Activated CD8-positive, alpha-beta T cell treated with anti-CD3 and anti-CD28 coated beads for 36 hours (primary cell): ENCODE measurements around the gene SPRY2. TPM values are rescaled to one million over a fixed set of nuclear protein-coding genes. Genes with fewer than 3 reads are reported as not detected.

Source experiments
- ATAC-seq: fragments of 200-7000 bp; cut with Tn5 transposase; one replicate; pipeline ENCODE4 v1.10.0; 2021; ENCODE audit warnings: mild to moderate bottlenecking, moderate library complexity
- CTCF ChIA-PET: fragments of 350-600 bp; sonication (Branson Sonifier 250); formaldehyde crosslinking; loops from one replicate; lab custom pipeline; 2021; ENCODE audit warnings: antibody characterized with exemption; lab: Charles Lee
- POLR2A ChIA-PET: fragments of 350-600 bp; sonication (Branson Sonifier 250); formaldehyde crosslinking; loops from one replicate; lab custom pipeline; 2021; ENCODE audit warnings: antibody characterized with exemption; lab: Charles Lee
- DNase-seq: peaks from one replicate; pipeline ENCODE4 v3.0.0-alpha.2; 2020
- H3K27ac Mint-ChIP-seq: one replicate; pipeline ENCODE4 v1.8.0; 2021; ENCODE audit warnings: mild to moderate bottlenecking, mixed read lengths
- H3K27me3 Mint-ChIP-seq: one replicate; pipeline ENCODE4 v1.8.0; 2021; ENCODE audit warnings: mixed read lengths
- H3K36me3 Mint-ChIP-seq: one replicate; pipeline ENCODE4 v1.8.0; 2021; ENCODE audit warnings: low read depth, mixed read lengths
- H3K4me1 Mint-ChIP-seq: one replicate; pipeline ENCODE4 v1.8.0; 2021; ENCODE audit warnings: low read depth, mixed read lengths
- H3K4me3 Mint-ChIP-seq: one replicate; pipeline ENCODE4 v1.8.0; 2021; ENCODE audit warnings: mild to moderate bottlenecking, moderate library complexity, mixed read lengths
- H3K9me3 Mint-ChIP-seq: one replicate; pipeline ENCODE4 v1.8.0; 2021; ENCODE audit warnings: mixed read lengths
- intact Hi-C: fragments of 100-400 bp; cut with micrococcal nuclease; formaldehyde crosslinking; loops from one replicate; pipeline ENCODE4 v1.10.0; 2022
- total RNA-seq, 2 experiments: library from RNA; stranded (reverse); gene quantifications; one replicate each; pipeline ENCODE4 v1.2.3, GENCODE V29; 2021
- TF ChIP-seq, protein P1 (sequence below): fragments of 200-600 bp; IDR thresholded peaks from one replicate; pipeline ENCODE4 v1.8.0; 2022; ENCODE audit warnings: antibody characterized with exemption, mild to moderate bottlenecking

The SPRY2 gene
- total RNA-seq, 2 experiments from 2014 or later: 0.90 to 1.3 TPM

DNA sequence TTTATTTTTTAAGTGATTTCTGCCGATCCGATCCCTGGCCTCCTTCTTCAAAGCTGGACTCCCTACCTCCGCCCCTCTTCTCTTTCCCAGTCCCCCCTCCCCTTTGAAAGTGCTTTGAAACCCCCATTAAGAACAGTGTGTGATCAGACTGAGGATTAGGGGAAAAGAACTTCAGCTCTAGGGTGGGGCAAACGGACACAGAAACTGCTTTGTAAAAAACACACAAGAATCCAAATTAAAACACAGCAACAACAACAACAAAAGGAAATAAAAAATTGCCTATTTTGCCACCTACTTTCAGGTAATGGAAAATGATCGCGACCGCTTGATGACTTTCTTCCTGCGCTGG, 1.4 kb downstream of the SPRY2 start:
- no peak for DNase-seq
- no peaks in the 10 kb centered on the region for H3K36me3 Mint-ChIP-seq
- TF ChIP-seq, protein P1, sequence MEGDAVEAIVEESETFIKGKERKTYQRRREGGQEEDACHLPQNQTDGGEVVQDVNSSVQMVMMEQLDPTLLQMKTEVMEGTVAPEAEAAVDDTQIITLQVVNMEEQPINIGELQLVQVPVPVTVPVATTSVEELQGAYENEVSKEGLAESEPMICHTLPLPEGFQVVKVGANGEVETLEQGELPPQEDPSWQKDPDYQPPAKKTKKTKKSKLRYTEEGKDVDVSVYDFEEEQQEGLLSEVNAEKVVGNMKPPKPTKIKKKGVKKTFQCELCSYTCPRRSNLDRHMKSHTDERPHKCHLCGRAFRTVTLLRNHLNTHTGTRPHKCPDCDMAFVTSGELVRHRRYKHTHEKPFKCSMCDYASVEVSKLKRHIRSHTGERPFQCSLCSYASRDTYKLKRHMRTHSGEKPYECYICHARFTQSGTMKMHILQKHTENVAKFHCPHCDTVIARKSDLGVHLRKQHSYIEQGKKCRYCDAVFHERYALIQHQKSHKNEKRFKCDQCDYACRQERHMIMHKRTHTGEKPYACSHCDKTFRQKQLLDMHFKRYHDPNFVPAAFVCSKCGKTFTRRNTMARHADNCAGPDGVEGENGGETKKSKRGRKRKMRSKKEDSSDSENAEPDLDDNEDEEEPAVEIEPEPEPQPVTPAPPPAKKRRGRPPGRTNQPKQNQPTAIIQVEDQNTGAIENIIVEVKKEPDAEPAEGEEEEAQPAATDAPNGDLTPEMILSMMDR: no peak
- no peak overlapping the region for H3K27ac Mint-ChIP-seq
- intact Hi-C loops: no loop called here
- ATAC-seq: no peak
- peaks cover 33% of the 10 kb centered on the region for H3K27me3 Mint-ChIP-seq
- POLR2A ChIA-PET: no interaction called here
- CTCF ChIA-PET: interaction anchor here (0.6 kb wide), 1 partner anchor 41 kb away, joined by 3 read pairs; no protein-coding TSS in a partner anchor
- H3K4me3 Mint-ChIP-seq: no peak overlapping the region
- H3K9me3 Mint-ChIP-seq: no peaks in the 10 kb centered on the region
- peaks cover 21% of the 10 kb centered on the region for H3K4me1 Mint-ChIP-seq

- ChIA-PET CTCF (interaction anchor here (0.6 kb wide), 1 partner anchor 40 kb away, joined by 3 read pairs; no protein-coding TSS in a partner anchor), POLR2A (no interaction called here)
- Mint-ChIP-seq H3K27me3 (peaks cover 29% of the 10 kb centered on the region), H3K9me3 (no peaks in the 10 kb centered on the region), H3K4me3 (no peak overlapping the region), H3K27ac (no peak overlapping the region), H3K36me3 (no peaks in the 10 kb centered on the region), H3K4me1 (peaks cover 21% of the 10 kb centered on the region)
- ATAC-seq: peak; percentile 22
- peak; percentile 54 for DNase-seq
- TF ChIP-seq, protein P1: no peak
- intact Hi-C loops: no loop called here
Measured at GRCh38 chr13:80338781-80339562, 2.0 kb downstream of the SPRY2 start.

GRCh38 chr13:80337288-80338081, 3.4 kb downstream of the SPRY2 start:
- ChIA-PET CTCF (no interaction called here), POLR2A (no interaction called here)
- intact Hi-C loops: no loop called here
- peaks cover 18% of the 10 kb centered on the region for H3K27me3 Mint-ChIP-seq
- H3K4me1 Mint-ChIP-seq: peaks cover 13% of the 10 kb centered on the region
- H3K4me3 Mint-ChIP-seq: peak overlapping the region; percentile 21
- no peaks in the 10 kb centered on the region for H3K9me3 Mint-ChIP-seq
- ATAC-seq (no peak), DNase-seq (no peak)
- H3K27ac Mint-ChIP-seq: no peak overlapping the region
- no peaks in the 10 kb centered on the region for H3K36me3 Mint-ChIP-seq
- TF ChIP-seq, protein P1: no peak

GRCh38 chr13:80336776-80337287, 4.1 kb downstream of the SPRY2 start:
- Mint-ChIP-seq H3K4me1 (peaks cover 8% of the 10 kb centered on the region), H3K9me3 (no peaks in the 10 kb centered on the region), H3K36me3 (no peaks in the 10 kb centered on the region), H3K4me3 (peak overlapping the region; percentile 21), H3K27ac (no peak overlapping the region), H3K27me3 (peaks cover 12% of the 10 kb centered on the region)
- intact Hi-C loops: no loop called here
- ChIA-PET CTCF (no interaction called here), POLR2A (no interaction called here)
- ATAC-seq (no peak), DNase-seq (no peak)
- TF ChIP-seq, protein P1: no peak
